Panc1 (cell line): ENCODE measurements around the gene ZNF688. TPM values are rescaled to one million over a fixed set of nuclear protein-coding genes. Genes with fewer than 3 reads are reported as not detected.

Source experiments
- ATAC-seq: fragments of 200-7000 bp; cut with Tn5 transposase; 2 replicates; pipeline ENCODE4 v1.9.1; 2020; ENCODE audit warnings: mild to moderate bottlenecking, moderate library complexity
- BruUV-seq: library from RNA; stranded (reverse); fragments of 400-500 nt; replicated peaks from 2 replicates; lab custom pipeline; 2021; lab: Mats Ljungman, UMichigan
- CTCF ChIA-PET: fragments of 300-600 bp; sonication (Branson Sonifier 250); formaldehyde crosslinking; loops from one replicate; lab custom pipeline; 2022; ENCODE audit warnings: antibody characterized with exemption; lab: Charles Lee
- POLR2A ChIA-PET: fragments of 300-600 bp; sonication (Branson Sonifier 250); formaldehyde crosslinking; loops from one replicate; lab custom pipeline; 2022; ENCODE audit warnings: antibody characterized with exemption; lab: Charles Lee
- DNase-seq: peaks from one replicate; pipeline ENCODE4 v3.0.0-alpha.2; 2010; ENCODE audit warnings: low read depth, low spot score
- H3K27ac ChIP-seq: 2 replicates; pipeline ENCODE4 v1.5.1; 2011; ENCODE audit warnings: mild to moderate bottlenecking, low read length, inconsistent platforms
- H3K27me3 ChIP-seq: fragments of 200-500 bp; sonication (Bioruptor generic); 2 replicates; pipeline ENCODE4 v1.6.0; 2014; ENCODE audit warnings: low read length, inconsistent platforms; ENCODE audit not compliant: control insufficient read depth, insufficient read depth
- H3K36me3 ChIP-seq: fragments of 200-500 bp; sonication (Bioruptor generic); 2 replicates; pipeline ENCODE4 v1.5.1; 2014; ENCODE audit warnings: inconsistent platforms, mild to moderate bottlenecking, low read length, moderate library complexity; ENCODE audit not compliant: control insufficient read depth, insufficient read depth
- H3K4me1 ChIP-seq: 2 replicates; pipeline ENCODE4 v1.5.1; 2011; ENCODE audit warnings: inconsistent platforms, mild to moderate bottlenecking, low read length, moderate library complexity; ENCODE audit not compliant: control insufficient read depth, insufficient read depth
- H3K4me3 ChIP-seq, 2 experiments: 2 replicates each; pipeline ENCODE4 v1.5.1; 2011 to 2012; ENCODE audit warnings: low read depth in 2 of 2, low read length in 2 of 2, mild to moderate bottlenecking in 2 of 2, inconsistent platforms in 1 of 2, moderate library complexity in 1 of 2
- H3K9me3 ChIP-seq: fragments of 200-500 bp; sonication (Bioruptor generic); 2 replicates; pipeline ENCODE4 v1.5.1; 2014; ENCODE audit warnings: low read depth, mild to moderate bottlenecking, inconsistent platforms, low read length, moderate library complexity; ENCODE audit not compliant: control insufficient read depth, insufficient read depth
- CTCF ChIP-seq: fragments of 450-650 bp; IDR thresholded peaks from 2 replicates; pipeline ENCODE4 v1.5.1; 2017; ENCODE audit warnings: mild to moderate bottlenecking
- POLR2AphosphoS5 ChIP-seq: IDR thresholded peaks from 2 replicates; pipeline ENCODE4 v1.6.1; 2012; ENCODE audit warnings: mild to moderate bottlenecking, low read depth, low read length, moderate library complexity
- REST ChIP-seq, 2 experiments: IDR thresholded peaks; 2 replicates each; pipeline ENCODE4 v1.6.1; 2011 to 2012; ENCODE audit warnings: low read depth in 2 of 2, control low read depth in 1 of 2, low read length in 1 of 2, mild to moderate bottlenecking in 1 of 2, moderate library complexity in 1 of 2; ENCODE audit not compliant: insufficient read depth in 1 of 2
- SIN3A ChIP-seq: IDR thresholded peaks from 2 replicates; pipeline ENCODE4 v1.6.1; 2012; ENCODE audit warnings: low read depth, mild to moderate bottlenecking, low read length, moderate library complexity, borderline replicate concordance; ENCODE audit not compliant: insufficient read depth
- TCF7L2 ChIP-seq: IDR thresholded peaks from 2 replicates; pipeline ENCODE4 v1.6.1; 2011; ENCODE audit warnings: mild to moderate bottlenecking, low read depth, low read length, inconsistent platforms
- in situ Hi-C: cut with HindIII; loops from 2 replicates; pipeline ENCODE4 v1.10.0; 2016; ENCODE audit warnings: low sequenced_read_pairs, low pct_unique_long_range_greater_than_20kb
- intact Hi-C: fragments of 100-400 bp; cut with micrococcal nuclease; formaldehyde crosslinking; loops from one replicate; pipeline ENCODE4 v1.10.0; 2022; ENCODE audit not compliant: unreplicated experiment
- total RNA-seq: library from RNA; stranded (reverse); gene quantifications from one replicate; pipeline ENCODE4 v1.2.1, GENCODE V29; 2021; ENCODE audit not compliant: unreplicated experiment

Gene ZNF688
- total RNA-seq, 1 experiment from 2014 or later = 7.7 TPM

GRCh38 chr16:30526137-30526822 lies 45.2 kb downstream of the ZNF688 start, which contains the start of gene ZNF768:
Gene ZNF768, minus strand, starts transcription at chr16:30526566. Its CDS starts 153 bp downstream, at chr16:30526413.
- no TSS peak for BruUV-seq
- H3K27ac ChIP-seq = peak within 1 kb of the TSS; percentile 97
- ATAC-seq (peak; percentile 56), DNase-seq (no peak)
- H3K4me1 ChIP-seq = peaks cover 17% of the 10 kb centered on the region
- intact Hi-C loops (loop anchor here (10.0 kb wide), 1 partner anchor 81 kb away; the partner anchor contains the start of gene SEPHS2), in situ Hi-C loops (no loop called here)
- no peaks in the 10 kb centered on the region for H3K36me3 ChIP-seq
- peak within 1 kb of the TSS; percentile 69 to 74 for H3K4me3 ChIP-seq
- ChIA-PET POLR2A (no interaction called here), CTCF (interaction anchor here (0.6 to 1.0 kb wide), 2 partner anchors 97 to 1003 kb away, joined by 3 read pairs; partner anchors contain the start of gene DCTPP1)
- TF ChIP-seq CTCF = no peak
- TF ChIP-seq REST (IDR thresholded peaks at IDR 0.05; ENCODE audit: insufficient read depth in 1 of 2, low read depth in 2 of 2, low read length in 1 of 2) = peak in 1 of 2 experiments; percentile 60; a peak in 1 of 4 replicates
- TF ChIP-seq SIN3A = no peak; the same call in 1 of the 2 replicates
- no peaks in the 10 kb centered on the region for H3K9me3 ChIP-seq
- no peaks in the 10 kb centered on the region for H3K27me3 ChIP-seq

GRCh38 chr16:30525844-30526136 lies 45.7 kb downstream of the ZNF688 start:
- no peaks in the 10 kb centered on the region for H3K36me3 ChIP-seq
- TF ChIP-seq SIN3A = no peak
- no peak for TF ChIP-seq POLR2AphosphoS5
- no peak for TF ChIP-seq REST (IDR thresholded peaks at IDR 0.05; ENCODE audit: insufficient read depth in 1 of 2, low read depth in 2 of 2, low read length in 1 of 2)
- no peak for TF ChIP-seq CTCF
- TF ChIP-seq TCF7L2 = no peak
- ChIA-PET CTCF (interaction anchor here (0.6 to 1.0 kb wide), 2 partner anchors 96 to 1003 kb away, joined by 3 read pairs; partner anchors contain the start of gene DCTPP1), POLR2A (no interaction called here)
- peak overlapping the region; percentile 69 to 74 for H3K4me3 ChIP-seq
- intact Hi-C loops = loop anchor here (10.0 kb wide), 1 partner anchor 81 kb away; the partner anchor contains the start of gene SEPHS2
- TSS peak; percentile 91 for BruUV-seq
- H3K27ac ChIP-seq = peak overlapping the region; percentile 85
- H3K9me3 ChIP-seq = no peaks in the 10 kb centered on the region
- no peak for DNase-seq
- peaks cover 17% of the 10 kb centered on the region for H3K4me1 ChIP-seq
- ATAC-seq = no peak
- H3K27me3 ChIP-seq = no peaks in the 10 kb centered on the region
- in situ Hi-C loops = no loop called here
